HEK293 (cell line): Measurements from ENCODE around the gene UBQLN1.

Experiments
- BCL11A ChIP-seq: fragments of 450-650 bp; formaldehyde crosslinking; IDR thresholded peaks from 2 replicates; pipeline ENCODE4 v1.5.1; 2016; ENCODE audit warnings: low read depth, missing biosample characterization, missing genetic modification characterization
- HOXD13 ChIP-seq: sonication (generic); formaldehyde crosslinking; IDR thresholded peaks from 2 replicates; pipeline ENCODE4 v1.8.0; 2022; ENCODE audit warnings: missing genetic modification reagents, borderline replicate concordance
- KLF1 ChIP-seq: fragments of 450-650 bp; formaldehyde crosslinking; IDR thresholded peaks from 2 replicates; pipeline ENCODE4 v1.5.1; 2016; ENCODE audit warnings: missing biosample characterization, missing genetic modification characterization
- KLF16 ChIP-seq: fragments of 450-650 bp; formaldehyde crosslinking; IDR thresholded peaks from 2 replicates; pipeline ENCODE4 v1.5.1; 2017; ENCODE audit warnings: missing biosample characterization, missing genetic modification characterization
- KLF9 ChIP-seq: fragments of 450-650 bp; formaldehyde crosslinking; IDR thresholded peaks from 2 replicates; pipeline ENCODE4 v1.5.1; 2016; ENCODE audit warnings: missing biosample characterization, missing genetic modification characterization, low read depth
- MYNN ChIP-seq: fragments of 450-650 bp; formaldehyde crosslinking; IDR thresholded peaks from 2 replicates; pipeline ENCODE4 v1.5.1; 2016; ENCODE audit warnings: missing biosample characterization, missing genetic modification characterization, borderline replicate concordance
- PBX3 ChIP-seq: sonication (generic); formaldehyde crosslinking; IDR thresholded peaks from 2 replicates; pipeline ENCODE4 v1.8.1; 2022; ENCODE audit warnings: mild to moderate bottlenecking, moderate library complexity, missing genetic modification reagents
- ZBTB1 ChIP-seq: fragments of 450-650 bp; formaldehyde crosslinking; IDR thresholded peaks from 2 replicates; pipeline ENCODE4 v1.5.1; 2016; ENCODE audit warnings: missing biosample characterization, missing genetic modification characterization
- ZBTB20 ChIP-seq: fragments of 450-650 bp; formaldehyde crosslinking; IDR thresholded peaks from 2 replicates; pipeline ENCODE4 v1.5.1; 2016; ENCODE audit warnings: missing biosample characterization, missing genetic modification characterization
- ZBTB48 ChIP-seq: fragments of 450-650 bp; formaldehyde crosslinking; IDR thresholded peaks from 2 replicates; pipeline ENCODE4 v1.5.1; 2016; ENCODE audit warnings: missing biosample characterization, missing genetic modification characterization
- ZEB2 ChIP-seq: fragments of 450-650 bp; formaldehyde crosslinking; IDR thresholded peaks from 2 replicates; pipeline ENCODE4 v1.5.1; 2016; ENCODE audit warnings: missing biosample characterization, missing genetic modification characterization
- ZNF133 ChIP-seq: fragments of 450-650 bp; formaldehyde crosslinking; IDR thresholded peaks from 2 replicates; pipeline ENCODE4 v1.5.1; 2016; ENCODE audit warnings: missing biosample characterization, missing genetic modification characterization
- ZNF155 ChIP-seq: fragments of 450-650 bp; formaldehyde crosslinking; IDR thresholded peaks from 2 replicates; pipeline ENCODE4 v1.5.1; 2016; ENCODE audit warnings: missing biosample characterization, missing genetic modification characterization
- ZNF157 ChIP-seq: fragments of 450-650 bp; formaldehyde crosslinking; IDR thresholded peaks from 2 replicates; pipeline ENCODE4 v1.5.1; 2016; ENCODE audit warnings: missing biosample characterization, missing genetic modification characterization
- ZNF2 ChIP-seq: fragments of 450-650 bp; formaldehyde crosslinking; IDR thresholded peaks from 2 replicates; pipeline ENCODE4 v1.5.1; 2016; ENCODE audit warnings: missing biosample characterization, missing genetic modification characterization
- ZNF23 ChIP-seq: fragments of 450-650 bp; formaldehyde crosslinking; IDR thresholded peaks from 2 replicates; pipeline ENCODE4 v1.5.1; 2016; ENCODE audit warnings: missing biosample characterization, missing genetic modification characterization, borderline replicate concordance
- ZNF404 ChIP-seq: fragments of 450-650 bp; formaldehyde crosslinking; IDR thresholded peaks from 2 replicates; pipeline ENCODE4 v1.5.1; 2017; ENCODE audit warnings: missing biosample characterization, missing genetic modification characterization
- ZNF555 ChIP-seq: fragments of 450-650 bp; formaldehyde crosslinking; conservative IDR thresholded peaks from 2 replicates; pipeline ENCODE4 v1.5.1; 2017; ENCODE audit warnings: missing biosample characterization, mild to moderate bottlenecking, missing genetic modification characterization, inconsistent platforms
- ZNF623 ChIP-seq: fragments of 450-650 bp; formaldehyde crosslinking; IDR thresholded peaks from 2 replicates; pipeline ENCODE4 v1.5.1; 2016; ENCODE audit warnings: missing biosample characterization, missing genetic modification characterization
- ZNF629 ChIP-seq: fragments of 450-650 bp; formaldehyde crosslinking; IDR thresholded peaks from 2 replicates; pipeline ENCODE4 v1.5.1; 2017; ENCODE audit warnings: missing biosample characterization, missing genetic modification characterization
- ZNF645 ChIP-seq: fragments of 450-650 bp; formaldehyde crosslinking; IDR thresholded peaks from 2 replicates; pipeline ENCODE4; 2016; ENCODE audit warnings: missing biosample characterization, missing genetic modification characterization
- ZNF660 ChIP-seq: fragments of 450-650 bp; IDR thresholded peaks from 2 replicates; pipeline ENCODE4 v1.5.1; 2018; ENCODE audit warnings: missing biosample characterization, mild to moderate bottlenecking, missing genetic modification characterization
- ZNF692 ChIP-seq: fragments of 450-650 bp; formaldehyde crosslinking; IDR thresholded peaks from 2 replicates; pipeline ENCODE4 v1.5.1; 2016; ENCODE audit warnings: missing biosample characterization, missing genetic modification characterization
- ZNF768 ChIP-seq: fragments of 450-650 bp; formaldehyde crosslinking; IDR thresholded peaks from 2 replicates; pipeline ENCODE4 v1.5.1; 2018; ENCODE audit warnings: missing biosample characterization, mild to moderate bottlenecking, missing genetic modification characterization
- ZSCAN5A ChIP-seq: fragments of 450-650 bp; formaldehyde crosslinking; IDR thresholded peaks from 2 replicates; pipeline ENCODE4 v1.5.1; 2016; ENCODE audit warnings: missing biosample characterization, missing genetic modification characterization
- TF ChIP-seq, protein P1 (sequence below): fragments of 450-650 bp; formaldehyde crosslinking; IDR thresholded peaks from 2 replicates; pipeline ENCODE4 v1.5.1; 2016; ENCODE audit warnings: missing biosample characterization, missing genetic modification characterization
- TF ChIP-seq, protein P2 (sequence below): fragments of 450-650 bp; formaldehyde crosslinking; IDR thresholded peaks from 2 replicates; pipeline ENCODE4 v1.5.1; 2016; ENCODE audit warnings: missing biosample characterization, missing genetic modification characterization
- TF ChIP-seq, protein P3 (sequence below): fragments of 450-650 bp; formaldehyde crosslinking; IDR thresholded peaks from 2 replicates; pipeline ENCODE4 v1.5.1; 2016; ENCODE audit warnings: missing biosample characterization, missing genetic modification characterization

Gene UBQLN1

GRCh38 chr9:83707768-83708514, at the start of gene UBQLN1 (continued):
- TF ChIP-seq ZNF133 (tag by site-specific recombination) (no peak), ZNF660 (tag by site-specific recombination) (no peak), ZEB2 (peak; percentile 85), ZNF157 (tag by site-specific recombination) (no peak), ZNF623 (tag by site-specific recombination) (0 out of 2 replicates have a peak, but pooled peaks have one; percentile 8), KLF1 (no peak), ZNF23 (tag by site-specific recombination) (no peak), KLF9 (tag by site-specific recombination) (peak; percentile 33), ZNF2 (tag by site-specific recombination) (0 out of 2 replicates have a peak, but pooled peaks have one; percentile 62), BCL11A (tag by site-specific recombination) (no peak), ZNF768 (tag by site-specific recombination) (0 out of 2 replicates have a peak, but pooled peaks have one; percentile 22), PBX3 (CRISPR knock-in tag) (peak; percentile 74; the same call in 1 of the 2 replicates), ZNF629 (tag by site-specific recombination) (peak; percentile 92), ZNF692 (peak; percentile 91; the same call in 1 of the 2 replicates), KLF16 (tag by site-specific recombination) (peak; percentile 13), ZNF645 (tag by site-specific recombination) (no peak), ZBTB20 (tag by site-specific recombination) (peak; percentile 95), ZNF555 (tag by site-specific recombination) (no peak), ZNF404 (tag by site-specific recombination) (no peak), ZBTB1 (tag by site-specific recombination) (no peak), HOXD13 (CRISPR knock-in tag) (no peak), ZNF155 (tag by site-specific recombination) (no peak), ZBTB48 (tag by site-specific recombination) (peak; percentile 32; the same call in 1 of the 2 replicates), ZSCAN5A (tag by site-specific recombination) (no peak), MYNN (tag by site-specific recombination) (no peak)
- TF ChIP-seq, protein P1, sequence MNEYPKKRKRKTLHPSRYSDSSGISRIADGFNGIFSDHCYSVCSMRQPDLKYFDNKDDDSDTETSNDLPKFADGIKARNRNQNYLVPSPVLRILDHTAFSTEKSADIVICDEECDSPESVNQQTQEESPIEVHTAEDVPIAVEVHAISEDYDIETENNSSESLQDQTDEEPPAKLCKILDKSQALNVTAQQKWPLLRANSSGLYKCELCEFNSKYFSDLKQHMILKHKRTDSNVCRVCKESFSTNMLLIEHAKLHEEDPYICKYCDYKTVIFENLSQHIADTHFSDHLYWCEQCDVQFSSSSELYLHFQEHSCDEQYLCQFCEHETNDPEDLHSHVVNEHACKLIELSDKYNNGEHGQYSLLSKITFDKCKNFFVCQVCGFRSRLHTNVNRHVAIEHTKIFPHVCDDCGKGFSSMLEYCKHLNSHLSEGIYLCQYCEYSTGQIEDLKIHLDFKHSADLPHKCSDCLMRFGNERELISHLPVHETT (tag by site-specific recombination): peak; percentile 78; the same call in 1 of the 2 replicates
- TF ChIP-seq, protein P2, sequence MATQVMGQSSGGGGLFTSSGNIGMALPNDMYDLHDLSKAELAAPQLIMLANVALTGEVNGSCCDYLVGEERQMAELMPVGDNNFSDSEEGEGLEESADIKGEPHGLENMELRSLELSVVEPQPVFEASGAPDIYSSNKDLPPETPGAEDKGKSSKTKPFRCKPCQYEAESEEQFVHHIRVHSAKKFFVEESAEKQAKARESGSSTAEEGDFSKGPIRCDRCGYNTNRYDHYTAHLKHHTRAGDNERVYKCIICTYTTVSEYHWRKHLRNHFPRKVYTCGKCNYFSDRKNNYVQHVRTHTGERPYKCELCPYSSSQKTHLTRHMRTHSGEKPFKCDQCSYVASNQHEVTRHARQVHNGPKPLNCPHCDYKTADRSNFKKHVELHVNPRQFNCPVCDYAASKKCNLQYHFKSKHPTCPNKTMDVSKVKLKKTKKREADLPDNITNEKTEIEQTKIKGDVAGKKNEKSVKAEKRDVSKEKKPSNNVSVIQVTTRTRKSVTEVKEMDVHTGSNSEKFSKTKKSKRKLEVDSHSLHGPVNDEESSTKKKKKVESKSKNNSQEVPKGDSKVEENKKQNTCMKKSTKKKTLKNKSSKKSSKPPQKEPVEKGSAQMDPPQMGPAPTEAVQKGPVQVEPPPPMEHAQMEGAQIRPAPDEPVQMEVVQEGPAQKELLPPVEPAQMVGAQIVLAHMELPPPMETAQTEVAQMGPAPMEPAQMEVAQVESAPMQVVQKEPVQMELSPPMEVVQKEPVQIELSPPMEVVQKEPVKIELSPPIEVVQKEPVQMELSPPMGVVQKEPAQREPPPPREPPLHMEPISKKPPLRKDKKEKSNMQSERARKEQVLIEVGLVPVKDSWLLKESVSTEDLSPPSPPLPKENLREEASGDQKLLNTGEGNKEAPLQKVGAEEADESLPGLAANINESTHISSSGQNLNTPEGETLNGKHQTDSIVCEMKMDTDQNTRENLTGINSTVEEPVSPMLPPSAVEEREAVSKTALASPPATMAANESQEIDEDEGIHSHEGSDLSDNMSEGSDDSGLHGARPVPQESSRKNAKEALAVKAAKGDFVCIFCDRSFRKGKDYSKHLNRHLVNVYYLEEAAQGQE: peak; percentile 56
- TF ChIP-seq, protein P3, sequence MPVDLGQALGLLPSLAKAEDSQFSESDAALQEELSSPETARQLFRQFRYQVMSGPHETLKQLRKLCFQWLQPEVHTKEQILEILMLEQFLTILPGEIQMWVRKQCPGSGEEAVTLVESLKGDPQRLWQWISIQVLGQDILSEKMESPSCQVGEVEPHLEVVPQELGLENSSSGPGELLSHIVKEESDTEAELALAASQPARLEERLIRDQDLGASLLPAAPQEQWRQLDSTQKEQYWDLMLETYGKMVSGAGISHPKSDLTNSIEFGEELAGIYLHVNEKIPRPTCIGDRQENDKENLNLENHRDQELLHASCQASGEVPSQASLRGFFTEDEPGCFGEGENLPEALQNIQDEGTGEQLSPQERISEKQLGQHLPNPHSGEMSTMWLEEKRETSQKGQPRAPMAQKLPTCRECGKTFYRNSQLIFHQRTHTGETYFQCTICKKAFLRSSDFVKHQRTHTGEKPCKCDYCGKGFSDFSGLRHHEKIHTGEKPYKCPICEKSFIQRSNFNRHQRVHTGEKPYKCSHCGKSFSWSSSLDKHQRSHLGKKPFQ (tag by site-specific recombination): peak; percentile 81
